ENCODE data around the gene DGKD.
"Not testable (repeated sequence)": the region's sequence is repeated elsewhere in the genome, so short reads cannot be mapped to it uniquely, and the experiment has no call there.

DNA sequence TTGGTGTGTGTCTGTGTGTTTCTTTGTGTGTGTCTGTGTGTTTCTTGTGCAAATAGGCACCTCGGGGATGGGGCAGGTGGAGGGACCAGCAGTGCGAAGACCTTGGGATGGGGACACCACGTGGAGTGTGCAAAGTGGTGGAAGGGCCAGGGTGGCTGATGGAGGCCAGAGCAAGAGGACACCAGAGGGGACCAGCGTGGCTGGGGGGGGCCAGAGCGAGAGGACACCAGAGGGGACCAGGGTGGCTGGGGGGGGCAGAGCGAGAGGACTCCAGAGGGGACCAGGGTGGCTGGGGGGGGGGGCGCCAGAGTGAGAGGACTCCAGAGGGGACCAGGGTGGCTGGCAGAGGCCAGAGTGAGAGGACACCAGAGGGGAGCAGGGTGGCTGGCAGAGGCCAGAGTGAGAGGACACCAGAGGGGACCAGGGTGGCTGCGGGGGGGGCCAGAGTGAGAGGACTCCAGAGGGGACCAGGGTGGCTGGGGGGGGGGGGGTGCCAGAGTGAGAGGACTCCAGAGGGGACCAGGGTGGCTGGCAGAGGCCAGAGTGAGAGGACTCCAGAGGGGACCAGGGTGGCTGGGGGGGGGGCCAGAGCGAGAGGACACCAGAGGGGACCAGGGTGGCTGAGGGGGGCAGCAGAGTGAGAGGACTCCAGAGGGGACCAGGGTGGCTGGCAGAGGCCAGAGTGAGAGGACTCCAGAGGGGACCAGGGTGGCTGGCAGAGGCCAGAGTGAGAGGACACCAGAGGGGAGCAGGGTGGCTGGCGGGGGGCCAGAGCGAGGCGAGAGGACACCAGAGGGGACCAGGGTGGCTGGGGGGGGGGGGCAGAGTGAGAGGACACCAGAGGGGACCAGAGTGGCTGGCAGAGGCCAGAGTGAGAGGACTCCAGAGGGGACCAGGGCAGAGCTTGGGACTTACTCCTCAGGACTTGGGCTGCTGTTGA, 42.7 kb downstream of the DGKD start:
- TF ChIP-seq, protein P1, sequence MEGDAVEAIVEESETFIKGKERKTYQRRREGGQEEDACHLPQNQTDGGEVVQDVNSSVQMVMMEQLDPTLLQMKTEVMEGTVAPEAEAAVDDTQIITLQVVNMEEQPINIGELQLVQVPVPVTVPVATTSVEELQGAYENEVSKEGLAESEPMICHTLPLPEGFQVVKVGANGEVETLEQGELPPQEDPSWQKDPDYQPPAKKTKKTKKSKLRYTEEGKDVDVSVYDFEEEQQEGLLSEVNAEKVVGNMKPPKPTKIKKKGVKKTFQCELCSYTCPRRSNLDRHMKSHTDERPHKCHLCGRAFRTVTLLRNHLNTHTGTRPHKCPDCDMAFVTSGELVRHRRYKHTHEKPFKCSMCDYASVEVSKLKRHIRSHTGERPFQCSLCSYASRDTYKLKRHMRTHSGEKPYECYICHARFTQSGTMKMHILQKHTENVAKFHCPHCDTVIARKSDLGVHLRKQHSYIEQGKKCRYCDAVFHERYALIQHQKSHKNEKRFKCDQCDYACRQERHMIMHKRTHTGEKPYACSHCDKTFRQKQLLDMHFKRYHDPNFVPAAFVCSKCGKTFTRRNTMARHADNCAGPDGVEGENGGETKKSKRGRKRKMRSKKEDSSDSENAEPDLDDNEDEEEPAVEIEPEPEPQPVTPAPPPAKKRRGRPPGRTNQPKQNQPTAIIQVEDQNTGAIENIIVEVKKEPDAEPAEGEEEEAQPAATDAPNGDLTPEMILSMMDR (IDR thresholded peaks at IDR 0.05), result not testable (repeated sequence)
- not testable (repeated sequence) for TF ChIP-seq POLR2A (IDR thresholded peaks at IDR 0.05)
